ENCODE data around the gene SRSF11. TPM values are rescaled to one million over a fixed set of nuclear protein-coding genes. Genes with fewer than 3 reads are reported as not detected.

The SRSF11 gene
- total RNA-seq, 1 experiment from 2014 or later = 173 TPM

DNA sequence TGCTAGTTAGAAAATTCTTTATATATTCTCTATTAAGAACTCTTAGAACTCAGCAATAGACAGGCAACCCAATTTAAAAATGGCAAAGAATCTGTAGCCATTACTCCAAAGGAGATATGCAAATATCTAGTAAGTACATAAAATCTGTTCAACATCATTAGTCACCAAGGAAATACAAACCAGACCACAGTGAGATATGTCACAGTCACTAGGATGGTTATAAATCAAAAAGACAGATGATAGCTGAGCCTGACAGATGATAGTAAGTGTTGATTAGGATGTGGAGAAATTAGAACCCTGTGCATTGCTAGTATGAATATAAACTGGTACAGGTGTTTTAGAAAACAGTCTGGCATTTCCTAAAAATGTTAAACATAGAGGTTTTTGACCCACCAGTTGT is 26.6 kb downstream of the SRSF11 start:
- H3K27me3 ChIP-seq = no peaks in the 10 kb centered on the region
- H3K4me3 ChIP-seq = no peak overlapping the region
- H3K36me3 ChIP-seq = peaks cover 92% of the 10 kb centered on the region
- no peak for DNase-seq
- no peaks in the 10 kb centered on the region for H3K4me1 ChIP-seq
- no peak overlapping the region for H3K27ac ChIP-seq
- H3K9me3 ChIP-seq (replicated peaks) = no peaks in the 10 kb centered on the region

DNA sequence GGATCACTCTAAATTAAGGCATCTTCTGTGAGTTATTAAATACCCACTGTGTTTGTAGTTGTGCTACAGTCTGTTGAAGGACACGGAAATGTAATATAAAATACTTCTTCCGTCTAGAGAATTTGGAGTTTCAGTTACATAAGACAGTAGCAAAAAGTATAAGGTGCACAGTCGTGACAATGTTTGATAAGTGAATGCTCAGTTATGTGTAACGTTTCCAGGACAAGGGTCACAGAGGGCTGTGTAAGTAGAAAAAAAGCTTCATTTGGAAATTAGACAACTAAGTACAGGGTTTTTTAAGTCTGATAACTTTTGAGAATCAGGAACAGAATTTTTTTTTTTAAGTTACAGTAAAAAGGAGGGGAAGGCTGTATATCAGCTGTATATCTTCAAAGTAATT is 27.5 kb downstream of the SRSF11 start:
- no peaks in the 10 kb centered on the region for H3K9me3 ChIP-seq (replicated peaks)

DNA sequence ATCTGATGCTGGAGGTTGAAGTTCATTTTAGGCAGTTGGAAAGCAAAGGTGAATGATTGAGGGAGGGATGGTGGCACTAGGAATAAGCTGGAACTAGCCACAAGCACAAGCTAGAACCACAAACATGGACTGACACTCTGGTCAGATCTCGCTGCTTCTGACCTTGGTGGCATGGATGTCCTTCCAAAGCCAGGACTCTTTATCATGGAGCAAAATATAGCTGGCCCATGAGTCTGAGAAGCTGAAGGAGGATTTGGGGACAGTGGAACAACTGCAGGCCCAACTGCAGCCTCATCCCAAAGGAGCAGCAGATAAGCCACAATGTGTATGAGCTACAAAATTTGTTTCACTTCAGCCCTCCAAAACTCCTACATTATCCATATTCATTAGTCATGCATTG is 35.5 kb downstream of the SRSF11 start:
- Histone ChIP-seq H3K27me3 (no peaks in the 10 kb centered on the region), H3K36me3 (peaks cover 11% of the 10 kb centered on the region), H3K27ac (no peak overlapping the region), H3K9me3 (replicated peaks) (no peaks in the 10 kb centered on the region), H3K4me1 (no peaks in the 10 kb centered on the region), H3K4me3 (no peak overlapping the region)
- peak in 1 of 2 experiments; percentile 5 for DNase-seq

More for the DNA sequence above, 27.5 kb downstream of the SRSF11 start:
- H3K4me3 ChIP-seq = no peak overlapping the region
- no peaks in the 10 kb centered on the region for H3K4me1 ChIP-seq
- no peaks in the 10 kb centered on the region for H3K27me3 ChIP-seq
- DNase-seq = no peak
- H3K27ac ChIP-seq = no peak overlapping the region
- H3K36me3 ChIP-seq = peaks cover 84% of the 10 kb centered on the region

DNA sequence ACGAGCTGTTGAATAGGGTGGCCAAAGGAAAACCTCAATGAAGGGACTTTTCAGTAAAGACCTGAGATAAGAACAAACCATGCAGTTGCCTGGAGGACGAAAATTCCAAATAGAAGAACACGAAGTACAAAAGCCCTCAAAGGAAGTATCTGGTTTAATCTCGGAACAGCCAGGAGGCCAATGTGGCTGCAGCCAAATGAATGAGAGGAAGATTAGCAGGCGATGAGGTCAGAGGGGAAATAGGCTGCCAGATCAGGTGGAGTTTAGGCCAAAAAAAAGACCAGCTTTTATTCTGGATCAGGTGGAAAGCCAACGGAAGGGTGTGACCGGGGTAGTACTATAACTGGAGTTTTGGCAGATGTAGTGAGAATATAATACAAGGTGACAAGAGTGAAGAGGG is 43.7 kb downstream of the SRSF11 start:
- Histone ChIP-seq H3K27ac (no peak overlapping the region), H3K4me3 (no peak overlapping the region), H3K4me1 (no peaks in the 10 kb centered on the region), H3K9me3 (replicated peaks) (no peaks in the 10 kb centered on the region), H3K27me3 (no peaks in the 10 kb centered on the region), H3K36me3 (peaks cover 16% of the 10 kb centered on the region; the same call in 1 of the 2 replicates)
- DNase-seq = no peak

DNA sequence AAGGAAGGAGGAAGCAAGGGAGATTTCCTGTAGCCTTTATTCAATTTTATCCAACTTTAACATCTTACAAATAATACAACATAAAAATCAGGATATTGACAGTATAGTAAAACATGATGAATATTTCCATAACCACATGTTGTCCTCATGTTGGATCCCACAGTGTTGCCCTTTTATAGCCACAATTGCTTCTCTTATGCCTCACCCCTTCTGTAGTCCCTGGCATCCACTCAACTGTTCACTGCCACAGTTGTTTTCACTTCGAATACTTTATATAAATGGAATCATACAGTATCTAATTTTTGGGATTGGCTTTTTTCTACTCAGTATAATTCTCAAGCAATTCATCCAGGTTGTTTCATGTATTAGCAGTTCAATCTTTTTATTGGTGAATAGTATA is 44.8 kb downstream of the SRSF11 start:
- Histone ChIP-seq H3K4me3 (no peak overlapping the region), H3K4me1 (no peaks in the 10 kb centered on the region), H3K36me3 (peaks cover 16% of the 10 kb centered on the region; the same call in 1 of the 2 replicates), H3K27me3 (no peaks in the 10 kb centered on the region), H3K9me3 (replicated peaks) (no peaks in the 10 kb centered on the region), H3K27ac (no peak overlapping the region)
- no peak for DNase-seq

DNA sequence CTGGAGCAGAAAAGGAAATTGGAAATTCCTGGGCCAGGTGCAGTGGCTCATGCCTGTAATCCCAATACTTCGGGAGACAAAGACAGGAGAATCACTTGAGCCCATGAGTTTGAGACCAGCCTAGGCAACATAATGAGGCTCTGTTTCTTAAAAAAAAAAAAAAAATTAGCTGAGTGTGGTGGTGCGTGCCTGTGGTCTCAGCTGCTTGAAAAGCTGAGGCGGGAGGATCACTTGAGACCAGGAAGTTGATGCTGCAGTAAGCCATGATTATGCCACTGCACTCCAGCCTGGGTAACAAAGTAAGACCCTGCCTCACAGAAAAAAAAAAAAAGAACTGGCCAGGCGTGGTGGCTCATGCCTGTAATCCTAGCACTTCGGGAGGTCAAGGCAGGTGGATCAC is 56.7 kb downstream of the SRSF11 start:
- Histone ChIP-seq H3K4me3 (no peak overlapping the region), H3K9me3 (replicated peaks) (no peaks in the 10 kb centered on the region; the same call in 1 of the 2 replicates), H3K4me1 (no peaks in the 10 kb centered on the region), H3K27ac (no peak overlapping the region), H3K27me3 (no peaks in the 10 kb centered on the region), H3K36me3 (peaks cover 12% of the 10 kb centered on the region)
- peak; percentile 5 to 38 for DNase-seq

DNA sequence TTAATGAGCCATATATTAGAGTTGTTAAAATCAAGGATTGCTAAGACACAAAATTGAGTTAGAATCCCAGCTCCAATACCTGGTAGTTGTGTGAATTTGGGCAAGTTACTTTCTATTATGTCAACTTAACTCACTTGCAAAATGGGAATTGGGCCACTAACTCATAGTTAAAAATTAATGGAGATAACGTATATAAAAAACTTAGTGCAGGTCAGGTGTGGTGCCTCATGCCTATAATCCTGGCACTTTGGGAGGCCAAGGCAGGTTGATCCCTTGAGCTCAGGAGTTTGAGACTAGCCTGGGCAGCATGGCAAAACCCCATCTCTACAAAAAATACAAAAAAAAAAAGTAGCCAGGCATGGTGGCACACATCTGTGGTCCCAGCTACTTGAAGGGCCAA is 57.5 kb downstream of the SRSF11 start:
- no peak for DNase-seq
- Histone ChIP-seq H3K9me3 (replicated peaks) (no peaks in the 10 kb centered on the region; the same call in 1 of the 2 replicates), H3K4me3 (no peak overlapping the region), H3K27ac (no peak overlapping the region), H3K27me3 (no peaks in the 10 kb centered on the region), H3K36me3 (peaks cover 9% of the 10 kb centered on the region), H3K4me1 (no peaks in the 10 kb centered on the region)

DNA sequence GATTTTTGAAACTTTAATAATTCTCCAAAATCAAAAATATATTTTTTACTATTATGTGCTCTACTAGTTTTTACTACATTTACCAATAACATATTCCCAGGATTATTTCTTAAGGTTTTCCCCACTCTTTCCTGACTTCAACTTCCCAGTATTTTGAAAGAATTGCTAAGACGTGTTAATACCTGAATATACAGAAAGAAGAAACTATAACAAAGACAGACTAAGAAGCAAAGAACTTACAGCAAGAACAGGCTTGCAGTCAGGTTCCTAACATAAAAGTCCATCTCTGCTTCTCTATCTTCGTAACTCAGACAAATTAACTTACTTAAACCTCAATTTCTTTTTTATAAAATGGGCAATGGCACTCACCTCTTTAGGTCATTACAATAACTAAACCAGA is 63.2 kb downstream of the SRSF11 start:
- no peaks in the 10 kb centered on the region for H3K9me3 ChIP-seq (replicated peaks)

DNA sequence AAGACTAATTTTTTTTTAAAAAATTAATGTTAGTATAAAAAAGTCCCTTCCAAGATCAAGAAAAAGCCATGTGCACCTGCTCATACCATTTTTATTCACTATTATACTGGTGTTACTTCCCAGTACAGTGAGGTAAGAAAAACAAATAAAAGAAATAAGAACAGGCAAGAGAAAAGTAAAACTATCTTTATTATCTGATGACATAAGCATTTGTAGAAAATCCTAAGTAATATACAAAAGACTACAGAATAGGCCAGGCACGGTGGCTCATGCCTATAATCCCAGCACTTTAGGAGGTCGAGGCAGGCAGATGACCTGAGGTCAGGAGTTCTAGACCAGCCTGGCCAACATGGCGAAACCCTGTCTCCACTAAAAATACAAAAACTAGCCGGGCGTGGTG is 65.3 kb downstream of the SRSF11 start:
- no peak for DNase-seq
- Histone ChIP-seq H3K9me3 (replicated peaks) (no peaks in the 10 kb centered on the region), H3K4me3 (no peak overlapping the region), H3K36me3 (peaks cover 9% of the 10 kb centered on the region; the same call in 1 of the 2 replicates), H3K27me3 (no peaks in the 10 kb centered on the region), H3K4me1 (no peaks in the 10 kb centered on the region), H3K27ac (no peak overlapping the region)

More for the DNA sequence above, 63.2 kb downstream of the SRSF11 start:
- peaks cover 2% of the 10 kb centered on the region; the same call in 1 of the 2 replicates for H3K36me3 ChIP-seq
- H3K27me3 ChIP-seq = no peaks in the 10 kb centered on the region
- H3K27ac ChIP-seq = no peak overlapping the region
- H3K4me3 ChIP-seq = no peak overlapping the region
- DNase-seq = no peak
- no peaks in the 10 kb centered on the region for H3K4me1 ChIP-seq

DNA sequence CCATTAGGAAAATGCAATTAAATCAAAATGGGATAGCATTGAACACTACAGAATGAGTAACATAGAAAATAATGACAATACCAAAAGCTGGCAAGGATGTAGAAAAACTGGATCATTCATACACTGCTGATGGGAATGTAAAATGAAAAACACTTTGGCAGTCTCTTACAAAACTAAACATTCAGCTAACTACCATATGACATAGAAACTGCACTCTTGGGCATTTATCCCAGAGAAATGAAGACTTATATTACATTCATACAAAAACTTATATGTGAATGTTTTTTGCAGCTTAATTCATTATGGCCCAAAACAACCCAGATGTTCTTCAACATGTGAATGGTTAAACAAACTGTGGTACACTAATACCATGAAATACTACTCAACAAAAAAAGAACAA is 67.0 kb downstream of the SRSF11 start:
- DNase-seq = no peak
- Histone ChIP-seq H3K36me3 (peaks cover 11% of the 10 kb centered on the region), H3K27ac (no peak overlapping the region), H3K4me3 (no peak overlapping the region), H3K9me3 (replicated peaks) (no peaks in the 10 kb centered on the region), H3K4me1 (no peaks in the 10 kb centered on the region), H3K27me3 (no peaks in the 10 kb centered on the region)

DNA sequence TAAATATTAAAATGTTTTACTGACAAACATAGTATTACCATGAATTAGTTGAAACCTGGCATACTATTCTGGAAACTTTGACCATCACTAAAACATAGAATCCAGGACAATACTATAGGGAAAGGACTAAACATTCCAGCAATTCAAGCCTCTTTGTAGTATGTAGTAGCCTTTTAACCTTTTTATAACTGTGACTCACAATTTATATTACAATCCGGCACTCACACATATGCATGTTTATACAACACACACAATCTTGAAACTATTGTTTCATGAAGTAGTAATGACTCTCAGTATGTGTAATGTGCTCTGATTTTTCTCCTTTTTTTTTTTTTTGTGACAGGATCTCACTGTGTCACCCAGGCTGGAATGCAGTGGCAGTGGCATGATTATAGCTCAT is 69.0 kb downstream of the SRSF11 start:
- no peak for DNase-seq
- Histone ChIP-seq H3K4me1 (no peaks in the 10 kb centered on the region), H3K4me3 (no peak overlapping the region), H3K27ac (no peak overlapping the region), H3K27me3 (no peaks in the 10 kb centered on the region), H3K36me3 (peaks cover 11% of the 10 kb centered on the region), H3K9me3 (replicated peaks) (no peaks in the 10 kb centered on the region)

DNA sequence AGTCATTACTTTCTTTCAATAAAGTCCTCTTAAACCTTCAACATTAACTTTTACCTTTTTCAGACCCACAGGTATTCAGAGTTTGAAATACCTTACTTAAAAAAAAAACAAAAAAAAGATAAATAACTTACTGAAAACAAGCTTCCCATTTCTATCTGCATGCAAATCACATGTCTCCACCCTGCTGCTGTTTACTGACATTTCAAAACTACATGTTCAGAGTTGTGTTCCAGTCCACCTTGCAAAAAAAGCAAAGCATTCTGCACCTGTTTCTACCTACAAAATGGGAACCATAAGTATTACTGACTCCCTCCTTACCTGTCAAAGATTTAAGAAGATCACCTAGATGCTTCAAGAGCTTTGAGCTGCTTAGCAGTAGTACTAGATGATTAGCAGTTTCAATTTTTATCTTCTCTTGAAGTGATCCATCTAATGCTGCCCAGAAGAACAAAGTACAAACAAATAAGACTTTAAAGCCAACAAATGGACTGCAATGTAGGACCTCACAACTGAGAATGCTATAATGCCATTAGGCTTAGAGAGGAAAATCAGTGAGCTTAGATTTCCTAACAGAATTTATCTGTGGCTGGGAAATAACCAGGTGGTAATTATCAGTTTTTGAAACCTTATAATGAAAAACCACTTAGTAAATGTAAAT is 72.1 kb downstream of the SRSF11 start:
- no peaks in the 10 kb centered on the region for H3K27me3 ChIP-seq
- no peak overlapping the region for H3K27ac ChIP-seq
- H3K4me3 ChIP-seq = no peak overlapping the region
- no peaks in the 10 kb centered on the region for H3K4me1 ChIP-seq
- H3K9me3 ChIP-seq (replicated peaks) = no peaks in the 10 kb centered on the region
- DNase-seq = no peak
- H3K36me3 ChIP-seq = peaks cover 11% of the 10 kb centered on the region

DNA sequence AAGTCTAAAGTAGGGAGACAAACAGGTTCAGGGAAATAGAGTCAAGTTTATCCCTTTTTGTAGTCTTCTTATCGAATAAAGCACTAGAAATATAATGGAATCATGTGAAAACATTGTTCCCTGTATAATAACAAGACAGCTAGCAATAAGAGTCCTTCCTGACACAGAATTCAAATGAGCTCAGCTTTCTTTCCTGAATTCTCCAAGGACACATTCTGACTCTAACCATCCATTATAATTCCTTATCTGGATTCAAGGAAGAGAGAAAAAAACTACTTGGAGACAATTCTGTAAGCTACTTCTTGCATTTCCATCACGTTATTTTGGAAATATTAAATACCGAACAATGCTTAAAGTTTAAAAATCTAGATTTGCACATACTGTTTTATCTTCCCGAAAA is 74.6 kb downstream of the SRSF11 start:
- H3K27me3 ChIP-seq = no peaks in the 10 kb centered on the region
- H3K36me3 ChIP-seq = peaks cover 7% of the 10 kb centered on the region
- no peaks in the 10 kb centered on the region for H3K4me1 ChIP-seq
- H3K4me3 ChIP-seq = no peak overlapping the region
- no peak overlapping the region for H3K27ac ChIP-seq
- DNase-seq = no peak
- no peaks in the 10 kb centered on the region for H3K9me3 ChIP-seq (replicated peaks)

DNA sequence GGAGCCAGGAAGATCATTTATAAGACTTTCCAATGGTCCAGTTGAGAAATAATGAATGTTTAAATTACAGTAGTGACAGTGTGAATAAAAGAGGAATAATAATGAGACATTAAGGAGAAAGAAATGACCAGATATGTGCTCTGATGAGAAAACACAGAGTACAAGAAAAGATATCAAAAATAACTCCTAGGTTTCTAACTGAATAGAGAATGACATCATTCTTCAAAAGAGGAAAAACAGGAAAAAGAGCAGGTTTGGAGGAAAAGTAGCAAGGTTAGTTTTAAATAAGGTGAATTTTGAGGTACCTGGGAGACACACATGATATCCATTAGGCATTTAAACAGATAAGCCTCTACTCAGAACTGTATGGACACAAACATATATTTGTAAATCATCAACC is 78.3 kb downstream of the SRSF11 start:
- Histone ChIP-seq H3K27ac (no peak overlapping the region), H3K36me3 (0 out of 2 replicates have a peak, but pooled peaks cover 6% of the 10 kb centered on the region), H3K27me3 (no peaks in the 10 kb centered on the region), H3K4me1 (no peaks in the 10 kb centered on the region), H3K4me3 (no peak overlapping the region), H3K9me3 (replicated peaks) (no peaks in the 10 kb centered on the region)
- DNase-seq = no peak
